Neural progenitor cell (in vitro differentiated cells): ENCODE measurements around the gene SLC41A3. TPM values are rescaled to one million over a fixed set of nuclear protein-coding genes. Genes with fewer than 3 reads are reported as not detected.

Source experiments
- DNase-seq: peaks from one replicate; pipeline ENCODE4 v3.0.0-alpha.2; 2016; ENCODE audit warnings: low spot score
- H2AFZ ChIP-seq: fragments of 200-600 bp; sonication (generic); replicated peaks from 2 replicates; pipeline ENCODE4 v1.6.1; 2016; ENCODE audit warnings: antibody characterized with exemption
- H3F3A ChIP-seq: fragments of 200-600 bp; sonication (generic); 2 replicates; pipeline ENCODE4 v1.6.1; 2016; ENCODE audit warnings: antibody characterized with exemption, low read depth
- H3K27ac ChIP-seq: fragments of 200-600 bp; sonication (generic); 2 replicates; pipeline ENCODE4 v1.5.1; 2016; ENCODE audit warnings: mild to moderate bottlenecking
- H3K27me3 ChIP-seq: fragments of 200-600 bp; sonication (generic); 2 replicates; pipeline ENCODE4 v1.6.1; 2016; ENCODE audit warnings: mild to moderate bottlenecking, moderate library complexity
- H3K36me3 ChIP-seq: fragments of 200-600 bp; sonication (generic); 2 replicates; pipeline ENCODE4 v1.5.1; 2016
- H3K4me1 ChIP-seq: fragments of 200-600 bp; sonication (generic); 2 replicates; pipeline ENCODE4 v1.6.1; 2016; ENCODE audit warnings: mixed run types
- H3K4me2 ChIP-seq: fragments of 200-600 bp; sonication (generic); 2 replicates; pipeline ENCODE4 v1.6.1; 2016
- H3K4me3 ChIP-seq: fragments of 200-600 bp; sonication (generic); 2 replicates; pipeline ENCODE4 v1.5.1; 2016
- H3K79me2 ChIP-seq: fragments of 200-600 bp; sonication (generic); 2 replicates; pipeline ENCODE4 v1.6.1; 2016; ENCODE audit warnings: low read depth
- H3K9ac ChIP-seq: fragments of 200-600 bp; sonication (generic); 2 replicates; pipeline ENCODE4 v1.6.1; 2016
- H3K9me3 ChIP-seq: fragments of 200-600 bp; sonication (generic); 2 replicates; pipeline ENCODE4 v1.5.1; 2016; ENCODE audit warnings: low read depth
- H4K20me1 ChIP-seq: fragments of 200-600 bp; sonication (generic); 2 replicates; pipeline ENCODE4 v1.6.1; 2016; ENCODE audit warnings: low read depth
- H3K27ac Mint-ChIP-seq: 3 replicates; pipeline ENCODE4 v1.8.0; 2021; ENCODE audit warnings: mixed read lengths
- H3K27me3 Mint-ChIP-seq: 2 replicates; pipeline ENCODE4 v1.8.0; 2022; ENCODE audit warnings: low read depth, mild to moderate bottlenecking, inconsistent platforms, moderate library complexity, mixed read lengths; ENCODE audit not compliant: insufficient read depth
- H3K36me3 Mint-ChIP-seq: 3 replicates; pipeline ENCODE4 v1.8.0; 2021; ENCODE audit warnings: mixed read lengths
- H3K4me1 Mint-ChIP-seq: 3 replicates; pipeline ENCODE4 v1.8.0; 2021; ENCODE audit warnings: mixed read lengths
- H3K4me3 Mint-ChIP-seq: 3 replicates; pipeline ENCODE4 v1.8.0; 2021; ENCODE audit warnings: mild to moderate bottlenecking, moderate library complexity, mixed read lengths
- H3K9me3 Mint-ChIP-seq: 3 replicates; pipeline ENCODE4 v1.8.0; 2020; ENCODE audit warnings: mixed read lengths
- EZH2 ChIP-seq: fragments of 200-600 bp; sonication (generic); IDR thresholded peaks from 2 replicates; pipeline ENCODE4 v1.6.1; 2017; ENCODE audit warnings: antibody characterized with exemption, mild to moderate bottlenecking, moderate library complexity
- EZH2phosphoT487 ChIP-seq: fragments of 200-600 bp; sonication (generic); IDR thresholded peaks from 2 replicates; pipeline ENCODE4 v1.6.1; 2017; ENCODE audit warnings: antibody characterized with exemption
- total RNA-seq: library from RNA; depleted of rRNA; stranded (reverse); fragments of >200 nt; gene quantifications from 2 replicates; pipeline ENCODE4 v1.2.3, GENCODE V29; 2015; ENCODE audit warnings: low replicate concordance
- TF ChIP-seq, protein P1 (sequence below): fragments of 200-600 bp; sonication (generic); IDR thresholded peaks from 2 replicates; pipeline ENCODE4 v1.5.1; 2017; ENCODE audit warnings: antibody characterized with exemption, mild to moderate bottlenecking

The SLC41A3 gene
- total RNA-seq, 1 donor from 2014 or later: 24.9 TPM

DNA sequence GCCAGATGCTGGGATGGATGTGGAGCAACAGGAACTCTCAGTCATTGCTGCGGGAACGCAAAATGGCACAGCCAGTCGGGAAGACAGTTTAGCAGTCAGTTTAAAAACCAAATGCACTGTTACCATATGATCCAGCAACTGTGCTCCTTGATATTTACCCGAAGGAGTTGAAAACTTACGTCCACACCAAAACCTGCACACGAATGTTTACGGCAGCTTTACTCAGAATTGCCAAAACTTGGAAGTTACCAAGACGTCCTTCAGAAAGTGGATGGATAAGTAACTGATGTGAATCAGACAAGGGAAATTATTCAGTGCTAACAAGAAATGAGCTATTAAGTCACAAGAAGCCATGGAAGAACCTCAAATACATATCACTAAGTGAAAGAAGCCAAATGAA is 36.1 kb upstream of the SLC41A3 start:
- TF ChIP-seq EZH2 (no peak), EZH2phosphoT487 (no peak)
- TF ChIP-seq, protein P1, sequence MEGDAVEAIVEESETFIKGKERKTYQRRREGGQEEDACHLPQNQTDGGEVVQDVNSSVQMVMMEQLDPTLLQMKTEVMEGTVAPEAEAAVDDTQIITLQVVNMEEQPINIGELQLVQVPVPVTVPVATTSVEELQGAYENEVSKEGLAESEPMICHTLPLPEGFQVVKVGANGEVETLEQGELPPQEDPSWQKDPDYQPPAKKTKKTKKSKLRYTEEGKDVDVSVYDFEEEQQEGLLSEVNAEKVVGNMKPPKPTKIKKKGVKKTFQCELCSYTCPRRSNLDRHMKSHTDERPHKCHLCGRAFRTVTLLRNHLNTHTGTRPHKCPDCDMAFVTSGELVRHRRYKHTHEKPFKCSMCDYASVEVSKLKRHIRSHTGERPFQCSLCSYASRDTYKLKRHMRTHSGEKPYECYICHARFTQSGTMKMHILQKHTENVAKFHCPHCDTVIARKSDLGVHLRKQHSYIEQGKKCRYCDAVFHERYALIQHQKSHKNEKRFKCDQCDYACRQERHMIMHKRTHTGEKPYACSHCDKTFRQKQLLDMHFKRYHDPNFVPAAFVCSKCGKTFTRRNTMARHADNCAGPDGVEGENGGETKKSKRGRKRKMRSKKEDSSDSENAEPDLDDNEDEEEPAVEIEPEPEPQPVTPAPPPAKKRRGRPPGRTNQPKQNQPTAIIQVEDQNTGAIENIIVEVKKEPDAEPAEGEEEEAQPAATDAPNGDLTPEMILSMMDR: no peak
- H2AFZ ChIP-seq: no peak overlapping the region
- Mint-ChIP-seq H3K27ac (no peak overlapping the region), H3K4me1 (peaks cover 2% of the 10 kb centered on the region), H3K27me3 (peaks cover 6% of the 10 kb centered on the region), H3K9me3 (no peaks in the 10 kb centered on the region), H3K4me3 (no peak overlapping the region), H3K36me3 (no peaks in the 10 kb centered on the region)
- no peak overlapping the region for H3K4me2 ChIP-seq
- no peaks in the 10 kb centered on the region for H3K79me2 ChIP-seq
- H3K27me3 ChIP-seq: no peaks in the 10 kb centered on the region
- DNase-seq: no peak
- H3K27ac ChIP-seq: no peak overlapping the region
- no peak overlapping the region for H3K4me3 ChIP-seq
- no peaks in the 10 kb centered on the region for H3K9me3 ChIP-seq
- H3K36me3 ChIP-seq: no peaks in the 10 kb centered on the region
- H3K4me1 ChIP-seq: peaks cover 4% of the 10 kb centered on the region
- no peak overlapping the region for H3K9ac ChIP-seq
- no peaks in the 10 kb centered on the region for H4K20me1 ChIP-seq
- no peaks in the 10 kb centered on the region for H3F3A ChIP-seq

DNA sequence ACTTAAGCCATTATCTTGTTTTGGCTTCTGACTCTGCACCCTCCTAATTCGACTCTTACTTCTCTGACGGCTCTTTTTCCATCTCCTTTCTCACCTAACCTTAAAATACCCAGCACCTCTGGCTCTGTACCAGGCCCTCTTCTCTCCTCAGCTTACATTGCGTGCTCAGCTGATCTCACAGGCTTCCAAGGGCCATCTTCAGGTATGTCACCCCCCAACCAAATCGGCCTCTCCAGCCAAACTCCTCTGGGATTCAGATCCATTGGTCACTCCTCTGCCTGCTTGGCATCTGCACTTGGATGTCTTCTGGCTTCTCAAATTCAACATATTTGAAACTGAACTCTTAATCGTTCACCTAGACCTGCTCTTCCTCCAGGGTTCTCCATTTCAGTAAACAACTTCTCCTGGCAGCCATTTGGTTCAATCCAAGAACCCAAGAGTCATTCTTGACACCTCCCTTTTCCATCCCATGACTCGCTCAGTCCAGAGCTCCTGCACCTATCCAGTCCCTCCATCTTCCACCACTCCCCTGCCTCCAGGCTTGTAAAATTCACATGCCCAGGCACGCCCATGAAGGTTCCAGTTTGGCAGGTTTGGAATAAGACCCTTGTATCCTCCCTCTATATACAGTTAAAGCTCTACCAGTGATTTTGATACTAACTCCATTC is 35.2 kb upstream of the SLC41A3 start:
- no peaks in the 10 kb centered on the region for H3K9me3 Mint-ChIP-seq
- H4K20me1 ChIP-seq: no peaks in the 10 kb centered on the region
- peaks cover 2% of the 10 kb centered on the region for H3K4me1 Mint-ChIP-seq
- H3K79me2 ChIP-seq: no peaks in the 10 kb centered on the region
- no peaks in the 10 kb centered on the region for H3K9me3 ChIP-seq
- H3F3A ChIP-seq: no peaks in the 10 kb centered on the region
- peaks cover 6% of the 10 kb centered on the region for H3K27me3 Mint-ChIP-seq
- H3K4me2 ChIP-seq: no peak overlapping the region
- peaks cover 2% of the 10 kb centered on the region for H3K4me1 ChIP-seq
- no peak overlapping the region for H3K27ac ChIP-seq
- H2AFZ ChIP-seq: no peak overlapping the region
- no peaks in the 10 kb centered on the region for H3K27me3 ChIP-seq
- H3K27ac Mint-ChIP-seq: no peak overlapping the region
- H3K4me3 ChIP-seq: no peak overlapping the region
- no peak overlapping the region for H3K9ac ChIP-seq
- TF ChIP-seq EZH2phosphoT487 (no peak), EZH2 (no peak)
- TF ChIP-seq, protein P1: no peak
- no peaks in the 10 kb centered on the region for H3K36me3 ChIP-seq
- DNase-seq: no peak
- no peaks in the 10 kb centered on the region for H3K36me3 Mint-ChIP-seq
- no peak overlapping the region for H3K4me3 Mint-ChIP-seq

DNA sequence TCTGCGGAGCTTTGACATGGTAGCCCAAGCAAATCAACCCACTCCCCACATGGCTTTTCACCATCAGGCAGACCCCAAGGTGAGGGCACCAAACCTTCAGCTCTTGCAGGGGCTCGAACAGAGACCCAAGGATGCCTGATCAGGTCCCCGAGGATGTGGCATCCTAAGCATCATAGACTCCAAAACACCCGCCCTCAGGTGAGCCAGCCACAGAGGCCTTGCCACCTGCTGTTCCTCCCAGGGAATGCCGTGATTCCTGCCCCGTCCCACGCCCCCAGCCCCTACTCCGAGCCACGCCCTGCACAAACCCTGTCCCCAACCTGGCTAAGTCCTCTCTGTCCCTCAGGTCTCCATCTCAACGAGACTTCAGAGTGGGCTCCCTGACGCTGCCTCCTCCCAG is 34.7 kb upstream of the SLC41A3 start:
- Mint-ChIP-seq H3K4me1 (no peaks in the 10 kb centered on the region), H3K36me3 (no peaks in the 10 kb centered on the region), H3K4me3 (no peak overlapping the region), H3K9me3 (no peaks in the 10 kb centered on the region), H3K27ac (no peak overlapping the region), H3K27me3 (peaks cover 6% of the 10 kb centered on the region)
- no peaks in the 10 kb centered on the region for H3K79me2 ChIP-seq
- H3K9me3 ChIP-seq: no peaks in the 10 kb centered on the region
- no peaks in the 10 kb centered on the region for H3K27me3 ChIP-seq
- no peaks in the 10 kb centered on the region for H4K20me1 ChIP-seq
- H3F3A ChIP-seq: no peaks in the 10 kb centered on the region
- no peak overlapping the region for H3K9ac ChIP-seq
- no peaks in the 10 kb centered on the region for H3K36me3 ChIP-seq
- no peak overlapping the region for H3K27ac ChIP-seq
- no peak overlapping the region for H3K4me3 ChIP-seq
- H2AFZ ChIP-seq: no peak overlapping the region
- DNase-seq: no peak
- no peak for TF ChIP-seq EZH2
- TF ChIP-seq, protein P1: no peak
- TF ChIP-seq EZH2phosphoT487: no peak
- no peak overlapping the region for H3K4me2 ChIP-seq
- H3K4me1 ChIP-seq: no peaks in the 10 kb centered on the region
